Measurements from ENCODE around the gene CPA5. TPM values are rescaled to one million over a fixed set of nuclear protein-coding genes. Genes with fewer than 3 reads are reported as not detected.

Gene CPA5
- total RNA-seq, 1 donor from 2014 or later: not detected

DNA sequence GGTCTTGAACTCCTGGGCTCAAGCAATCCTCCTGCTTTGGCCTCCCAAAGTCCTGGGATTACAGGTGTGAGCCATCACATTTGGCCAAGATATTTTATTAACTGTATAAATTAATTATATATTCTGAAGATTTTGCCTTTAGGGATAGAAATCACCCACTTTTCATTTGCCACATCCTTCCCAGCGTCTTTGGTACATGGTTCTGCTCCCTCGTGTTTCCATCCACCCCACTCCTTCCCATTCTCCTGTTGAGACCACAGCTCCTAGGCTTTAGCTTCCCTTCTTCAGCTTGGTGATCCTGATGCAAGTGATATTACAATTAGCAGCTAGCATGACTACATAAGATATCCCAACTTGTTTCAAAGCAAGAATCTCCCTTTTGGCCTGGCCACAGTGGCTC is 44.1 kb downstream of the CPA5 start:
- TF ChIP-seq, protein P1, sequence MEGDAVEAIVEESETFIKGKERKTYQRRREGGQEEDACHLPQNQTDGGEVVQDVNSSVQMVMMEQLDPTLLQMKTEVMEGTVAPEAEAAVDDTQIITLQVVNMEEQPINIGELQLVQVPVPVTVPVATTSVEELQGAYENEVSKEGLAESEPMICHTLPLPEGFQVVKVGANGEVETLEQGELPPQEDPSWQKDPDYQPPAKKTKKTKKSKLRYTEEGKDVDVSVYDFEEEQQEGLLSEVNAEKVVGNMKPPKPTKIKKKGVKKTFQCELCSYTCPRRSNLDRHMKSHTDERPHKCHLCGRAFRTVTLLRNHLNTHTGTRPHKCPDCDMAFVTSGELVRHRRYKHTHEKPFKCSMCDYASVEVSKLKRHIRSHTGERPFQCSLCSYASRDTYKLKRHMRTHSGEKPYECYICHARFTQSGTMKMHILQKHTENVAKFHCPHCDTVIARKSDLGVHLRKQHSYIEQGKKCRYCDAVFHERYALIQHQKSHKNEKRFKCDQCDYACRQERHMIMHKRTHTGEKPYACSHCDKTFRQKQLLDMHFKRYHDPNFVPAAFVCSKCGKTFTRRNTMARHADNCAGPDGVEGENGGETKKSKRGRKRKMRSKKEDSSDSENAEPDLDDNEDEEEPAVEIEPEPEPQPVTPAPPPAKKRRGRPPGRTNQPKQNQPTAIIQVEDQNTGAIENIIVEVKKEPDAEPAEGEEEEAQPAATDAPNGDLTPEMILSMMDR (IDR thresholded peaks at IDR 0.05): no peak
- Histone ChIP-seq H3K4me3 (no peak overlapping the region), H3K9me3 (no peaks in the 10 kb centered on the region), H3K4me1 (no peaks in the 10 kb centered on the region), H3K36me3 (no peaks in the 10 kb centered on the region), H3K27ac (no peak overlapping the region), H3K27me3 (no peaks in the 10 kb centered on the region)
- DNase-seq (no peak), ATAC-seq (no peak)
- intact Hi-C loops (cut with DNase I): no loop called here

DNA sequence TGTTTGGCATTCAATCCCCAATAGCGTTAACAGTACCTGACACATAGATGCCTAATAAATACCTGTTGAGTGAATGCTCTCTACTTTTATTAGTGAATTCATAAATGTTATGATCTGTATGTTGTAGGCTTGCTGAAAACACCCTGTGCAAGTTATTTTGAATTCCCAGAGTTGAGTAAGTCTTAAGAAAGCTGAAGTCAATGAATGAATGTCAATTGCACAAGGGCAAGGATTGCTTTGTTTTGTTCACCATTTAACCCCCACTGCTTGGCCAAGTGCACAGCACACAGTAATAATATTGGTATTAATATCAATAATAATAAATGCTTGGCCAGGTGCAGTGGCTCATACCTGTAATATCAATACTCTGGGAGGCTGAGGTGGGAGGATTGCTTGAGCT is 45.9 kb downstream of the CPA5 start:
- Histone ChIP-seq H3K4me3 (no peak overlapping the region), H3K36me3 (no peaks in the 10 kb centered on the region), H3K27me3 (no peaks in the 10 kb centered on the region), H3K9me3 (no peaks in the 10 kb centered on the region), H3K4me1 (no peaks in the 10 kb centered on the region), H3K27ac (no peak overlapping the region)
- DNase-seq (no peak), ATAC-seq (no peak)
- TF ChIP-seq, protein P1 (IDR thresholded peaks at IDR 0.05): no peak
- intact Hi-C loops (cut with DNase I): no loop called here

DNA sequence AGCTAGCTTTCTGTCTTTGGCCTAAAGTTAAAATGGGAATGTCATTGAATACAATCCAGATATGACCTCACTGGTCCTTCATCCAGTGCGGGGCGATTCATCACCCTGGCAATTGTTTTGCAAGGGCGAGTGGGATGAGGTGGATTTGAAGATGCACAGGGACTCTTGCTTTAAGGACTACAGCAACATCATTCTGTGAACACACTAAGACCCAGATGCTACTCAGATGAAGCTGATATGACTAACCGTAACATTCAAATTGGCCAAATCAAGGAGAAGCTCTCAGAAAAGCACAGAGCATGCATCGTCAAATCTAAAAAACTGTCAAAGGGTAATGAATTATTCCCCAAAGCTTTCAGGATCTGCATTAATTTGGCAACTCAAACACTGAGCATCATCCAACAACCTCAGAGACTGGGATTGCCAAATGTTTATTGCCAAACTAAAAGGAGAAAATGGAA is 48.5 kb downstream of the CPA5 start:
- TF ChIP-seq, protein P1 (IDR thresholded peaks at IDR 0.05): no peak
- no peaks in the 10 kb centered on the region for H3K36me3 ChIP-seq
- no peaks in the 10 kb centered on the region for H3K27me3 ChIP-seq
- peak overlapping the region; percentile 25 for H3K27ac ChIP-seq
- no peak for ATAC-seq
- intact Hi-C loops (cut with DNase I): no loop called here
- H3K4me1 ChIP-seq: peaks cover 11% of the 10 kb centered on the region
- no peak for DNase-seq
- H3K9me3 ChIP-seq: no peaks in the 10 kb centered on the region
- H3K4me3 ChIP-seq: no peak overlapping the region

DNA sequence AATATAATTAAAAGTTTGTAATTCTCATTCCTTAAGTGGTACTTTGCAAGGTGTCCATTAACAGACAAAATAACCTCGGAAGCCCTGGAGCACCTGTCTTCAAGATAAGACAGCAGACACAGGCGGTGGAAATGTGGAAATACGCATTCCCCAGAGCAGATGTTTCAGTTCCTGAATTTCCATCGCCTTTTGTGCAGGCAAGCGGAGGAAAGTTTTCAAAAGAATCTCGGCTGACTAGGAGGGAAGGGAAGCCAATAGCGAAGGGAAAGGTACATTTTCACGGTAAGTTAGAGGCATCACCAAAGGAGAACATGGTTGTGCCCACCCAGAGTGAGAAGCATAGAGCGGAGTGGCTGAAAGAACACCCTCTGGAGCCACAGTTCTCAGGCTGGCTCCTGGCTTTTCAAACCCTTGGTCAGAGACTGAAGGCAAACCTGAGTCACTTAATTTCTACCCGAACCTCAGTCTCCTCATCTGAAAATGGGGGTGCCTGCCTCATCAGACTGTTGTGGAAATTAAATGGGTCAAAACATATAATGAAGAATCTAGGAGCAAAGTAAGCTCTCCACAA is 49.3 kb downstream of the CPA5 start:
- DNase-seq: no peak
- Histone ChIP-seq H3K9me3 (no peaks in the 10 kb centered on the region), H3K27ac (peak overlapping the region; percentile 25), H3K4me1 (peaks cover 12% of the 10 kb centered on the region), H3K27me3 (no peaks in the 10 kb centered on the region), H3K36me3 (no peaks in the 10 kb centered on the region), H3K4me3 (no peak overlapping the region)
- no peak for ATAC-seq
- TF ChIP-seq, protein P1 (IDR thresholded peaks at IDR 0.05): no peak
- intact Hi-C loops (cut with DNase I): no loop called here

- TF ChIP-seq, protein P1 (IDR thresholded peaks at IDR 0.05): no peak
- H3K9me3 ChIP-seq: no peaks in the 10 kb centered on the region
- intact Hi-C loops (cut with DNase I): no loop called here
These were observed 50.0 kb downstream of the CPA5 start for GRCh38 chr7:130394421-130395195.

More at GRCh38 chr7:130394421-130395195, 50.0 kb downstream of the CPA5 start:
- no peak overlapping the region for H3K27ac ChIP-seq
- no peaks in the 10 kb centered on the region for H3K36me3 ChIP-seq
- DNase-seq (no peak), ATAC-seq (no peak)
- peaks cover 12% of the 10 kb centered on the region for H3K4me1 ChIP-seq
- H3K4me3 ChIP-seq: no peak overlapping the region
- H3K27me3 ChIP-seq: no peaks in the 10 kb centered on the region
